K562 (cell line): ENCODE results near the gene KRTAP1-5. TPM values are rescaled to one million over a fixed set of nuclear protein-coding genes. Genes with fewer than 3 reads are reported as not detected.

Source experiments
- ATAC-seq: fragments of 200-7000 bp; cut with Tn5 transposase; 3 replicates; pipeline ENCODE4 v1.9.1; 2020; ENCODE audit warnings: moderate library complexity
- BruUV-seq: library from RNA; stranded (reverse); fragments of 400-500 nt; replicated peaks from 2 replicates; lab custom pipeline; 2021; lab: Mats Ljungman, UMichigan
- CTCF ChIA-PET: fragments of 300-600 bp; formaldehyde crosslinking; extraction: SDS; loops from one replicate; lab custom pipeline; 2021; ENCODE audit warnings: low intra/inter-chr PET ratio; lab: Yijun Ruan, JAX
- POLR2A ChIA-PET: fragments of 300-600, 350-650 bp; sonication (Branson Sonifier 250); formaldehyde crosslinking; extraction: SDS; loops from one replicate; lab custom pipeline; 2021; ENCODE audit warnings: antibody characterized with exemption, inconsistent platforms; lab: Yijun Ruan, JAX
- DNase-seq, 4 experiments: peaks; one replicate each; pipeline versions ENCODE4 v3.0.0 to v3.0.0-alpha.2; 2011 to 2018; ENCODE audit warnings: low spot score in 3 of 4, mixed read lengths in 3 of 4; ENCODE audit errors: extremely low read depth in 1 of 4
- FAIRE-seq: peaks from 2 replicates; lab custom pipeline; 2011; peaks lifted over from hg19 to GRCh38; lab: Jason Lieb, UNC
- H2AFZ ChIP-seq: 2 replicates; pipeline ENCODE4 v1.6.0; 2011; ENCODE audit warnings: low read depth, low read length, control low read depth, inconsistent platforms
- H3K27ac ChIP-seq: fragments of 200-600 bp; 3 replicates; pipeline ENCODE4 v1.8.0; 2011; ENCODE audit warnings: low read depth, mild to moderate bottlenecking, control low read depth, inconsistent platforms, low read length, moderate library complexity, mixed read lengths; ENCODE audit errors: extremely low read depth
- H3K27me3 ChIP-seq, 2 experiments: fragments of 300-600 bp in 1 of 2; 2 replicates in 1 of 2; 3 replicates in 1 of 2; pipeline versions ENCODE4 v1.6.0 to v1.8.0; 2011; ENCODE audit warnings: inconsistent platforms in 2 of 2, low read length in 2 of 2, mild to moderate bottlenecking in 1 of 2, mixed read lengths in 1 of 2, moderate library complexity in 1 of 2; ENCODE audit not compliant: control insufficient read depth in 2 of 2, insufficient read depth in 2 of 2
- H3K36me3 ChIP-seq: fragments of 300-600 bp; 3 replicates; pipeline ENCODE4 v1.8.0; 2011; ENCODE audit warnings: mild to moderate bottlenecking, low read length, inconsistent platforms; ENCODE audit not compliant: control insufficient read depth, insufficient read depth
- H3K4me1 ChIP-seq, 2 experiments: fragments of 200-600 bp in 1 of 2; replicated peaks in 1 of 2; 2 replicates in 1 of 2; 3 replicates in 1 of 2; pipeline versions ENCODE4 v1.5.1 to v1.8.0; 2011; ENCODE audit warnings: inconsistent platforms in 2 of 2, low read length in 2 of 2, mild to moderate bottlenecking in 1 of 2, mixed read lengths in 1 of 2, moderate library complexity in 1 of 2; ENCODE audit not compliant: control insufficient read depth in 2 of 2, insufficient read depth in 2 of 2
- H3K4me2 ChIP-seq: 2 replicates; pipeline ENCODE4 v1.6.1; 2011; ENCODE audit warnings: low read length, control low read depth, inconsistent platforms, mixed read lengths; ENCODE audit not compliant: insufficient read depth
- H3K4me3 ChIP-seq: fragments of 200-600 bp; sonication (generic), shearing (Covaris generic); 2 replicates; pipeline ENCODE4 v1.5.1; 2016; ENCODE audit warnings: control low read depth, inconsistent platforms
- H3K79me2 ChIP-seq: fragments of 200-600 bp; 3 replicates; pipeline ENCODE4 v1.8.0; 2011; ENCODE audit warnings: low read length, inconsistent platforms; ENCODE audit not compliant: control insufficient read depth, insufficient read depth
- H3K9ac ChIP-seq, 2 experiments: 2 replicates each; pipeline versions ENCODE4 v1.6.0 to v1.6.1; 2011; ENCODE audit warnings: low read depth in 2 of 2, low read length in 2 of 2, control low read depth in 1 of 2, inconsistent platforms in 1 of 2, mild to moderate bottlenecking in 1 of 2, mixed read lengths in 1 of 2; ENCODE audit not compliant: insufficient read depth in 1 of 2
- H3K9me1 ChIP-seq: one replicate; pipeline ENCODE4 v1.6.0; 2011; ENCODE audit warnings: inconsistent platforms, mild to moderate bottlenecking, low read length, moderate library complexity; ENCODE audit not compliant: control insufficient read depth, insufficient read depth
- H3K9me3 ChIP-seq: replicated peaks from 2 replicates; pipeline ENCODE4 v1.5.1; 2011; ENCODE audit warnings: low read depth, low read length, inconsistent platforms; ENCODE audit not compliant: control insufficient read depth, insufficient read depth
- H4K20me1 ChIP-seq: replicated peaks from 2 replicates; pipeline ENCODE4 v1.6.1; 2011; ENCODE audit warnings: low read length, inconsistent platforms, mixed read lengths; ENCODE audit not compliant: control insufficient read depth, insufficient read depth
- BDP1 ChIP-seq: IDR thresholded peaks from 3 replicates; pipeline ENCODE4 v1.6.1; 2011; ENCODE audit not compliant: insufficient read length, insufficient read depth
- CEBPG ChIP-seq, 3 experiments: fragments of 200-800 bp in 1 of 3; sonication (Bioruptor generic) in 1 of 3; sonication (generic) in 1 of 3; formaldehyde crosslinking in 1 of 3; IDR thresholded peaks in 2 of 3; conservative IDR thresholded peaks in 1 of 3; 2 replicates each; pipeline versions ENCODE4 v1.6.1 to v1.8.0; 2016 to 2022; ENCODE audit warnings: missing compliant biosample characterization in 2 of 3, missing genetic modification characterization in 2 of 3, mild to moderate bottlenecking in 1 of 3, missing genetic modification reagents in 1 of 3
- NR2C2 ChIP-seq, 2 experiments: fragments of 200-800 bp in 1 of 2; sonication (Bioruptor generic) in 1 of 2; sonication (generic) in 1 of 2; formaldehyde crosslinking in 1 of 2; IDR thresholded peaks; 2 replicates each; pipeline versions ENCODE4 v1.6.1 to v1.8.0; 2016 to 2022; ENCODE audit warnings: mild to moderate bottlenecking in 1 of 2, missing compliant biosample characterization in 1 of 2, missing genetic modification characterization in 1 of 2, missing genetic modification reagents in 1 of 2
- TRIM24 ChIP-seq, 2 experiments: fragments of 450-650 bp; IDR thresholded peaks; 2 replicates each; pipeline ENCODE4 v1.6.1; 2016
- ZNF589 ChIP-seq: fragments of 200-800 bp; sonication (Bioruptor generic); IDR thresholded peaks from 2 replicates; pipeline ENCODE4 v1.6.1; 2016; ENCODE audit warnings: low read depth, missing genetic modification characterization, missing compliant biosample characterization
- ZNF75A ChIP-seq: fragments of 450-650 bp; formaldehyde crosslinking; IDR thresholded peaks from 2 replicates; pipeline ENCODE4 v1.4.0; 2020; ENCODE audit warnings: mild to moderate bottlenecking
- WGBS: fragments of 100-300 bp; shearing (Covaris generic); methylation state at CpG from one replicate; pipeline ENCODE4 v1.1.6; 2016; ENCODE audit warnings: low coverage, mixed read lengths; ENCODE audit not compliant: insufficient coverage; ENCODE audit errors: missing lambda C conversion rate; 5-methylcytosine and 5-hydroxymethylcytosine counted together
- in situ Hi-C: fragments of 300-500 bp; cut with MboI; formaldehyde crosslinking; loops from 4 replicates; pipeline ENCODE4 v1.15.0; 2018; ENCODE audit warnings: inconsistent platforms, mixed read lengths
- intact Hi-C: fragments of 100-400 bp; cut with micrococcal nuclease; formaldehyde crosslinking; loops from 2 replicates; pipeline ENCODE4 v1.14.2; 2022
- polyA plus RNA-seq, 8 experiments: library from polyadenylated mRNA; depleted of rRNA in 4 of 8; stranded (reverse) in 5 of 8; unstranded in 3 of 8; fragments of >200 nt; fragmentation: Nextera tagmentation in 2 of 8; fragmentation: Illumina TruSeq in 1 of 8; extraction: Ambion mirVana in 2 of 8; extraction: Trizol in 1 of 8; gene quantifications; 2 replicates each; pipeline versions ENCODE4 v1.2.1 to v1.2.3, GENCODE V29; 2011 to 2014; ENCODE audit warnings: inconsistent platforms in 1 of 8, missing spikeins in 1 of 8
- total RNA-seq, 7 experiments: library from RNA; depleted of rRNA in 6 of 7; stranded (reverse); fragments of >200 nt in 6 of 7; fragmentation: Illumina TruSeq in 2 of 7; extraction: Trizol in 2 of 7; gene quantifications; 2 replicates each; pipeline versions ENCODE4 v1.2.1 to v1.2.3, GENCODE V29; 2011 to 2021; ENCODE audit warnings: low replicate concordance in 1 of 7
- TF ChIP-seq, protein P1 (sequence below): fragments of 250-450 bp; sonication (Bioruptor Pico); IDR thresholded peaks from 2 replicates; pipeline ENCODE4 v1.4.0; 2020; ENCODE audit warnings: mild to moderate bottlenecking, moderate library complexity
- TF ChIP-seq, protein P2 (sequence below): fragments of 450-650 bp; formaldehyde crosslinking; IDR thresholded peaks from 2 replicates; pipeline ENCODE4 v1.4.0; 2020; ENCODE audit warnings: mild to moderate bottlenecking

KRTAP1-5 gene
- total and polyA plus RNA-seq, 9 of the 15 experiments (the other 6 are each of a cell fraction or from before 2014, with no cell fraction given), result not detected

GRCh38 chr17:41013606-41014005 is 13.4 kb downstream of the KRTAP1-5 start:
- Histone ChIP-seq H3K4me3 (no peak overlapping the region), H3K9me1 (no peaks in the 10 kb centered on the region), H4K20me1 (no peaks in the 10 kb centered on the region), H3K27me3 (peaks cover 0 to 4% of the 10 kb centered on the region in 2 experiments; a peak in 3 of 5 replicates), H3K27ac (no peak overlapping the region), H3K36me3 (no peaks in the 10 kb centered on the region), H3K9me3 (no peaks in the 10 kb centered on the region), H3K4me2 (no peak overlapping the region), H2AFZ (no peak overlapping the region), H3K4me1 (no peaks in the 10 kb centered on the region), H3K79me2 (no peaks in the 10 kb centered on the region), H3K9ac (no peak overlapping the region)
- no peak for FAIRE-seq
- POLR2A ChIA-PET, result no interaction called here
- no peak for ATAC-seq
- intact Hi-C loops, result no loop called here
- DNase-seq, result no peak
- CTCF ChIA-PET, result interaction anchor here (0.7 kb wide), 1 partner anchor 305 kb away, joined by 3 read pairs; no protein-coding TSS in a partner anchor
- no TSS peak for BruUV-seq
- WGBS, result 0% methylated on average over 1 of the region's 1 CpG
- TF ChIP-seq CEBPG (CRISPR knock-in tag; IDR thresholded peaks at IDR 0.05) (no peak), CEBPG (tag; conservative IDR thresholded peaks at IDR 0.05 in 1 of 2, IDR thresholded peaks at IDR 0.05 in 1 of 2) (peak in 1 of 2 experiments; percentile 57; a peak in 1 of 4 replicates), NR2C2 (CRISPR knock-in tag; IDR thresholded peaks at IDR 0.05) (no peak), NR2C2 (tag; IDR thresholded peaks at IDR 0.05) (peak; percentile 79; the same call in 1 of the 2 replicates), BDP1 (no peak), ZNF75A (CRISPR knock-in tag) (no peak), ZNF589 (CRISPR knock-in tag) (peak; percentile 57; the same call in 1 of the 2 replicates), TRIM24 (IDR thresholded peaks at IDR 0.05) (0 out of 4 replicates have a peak, but pooled peaks of 1 of the 2 experiments have one; percentile 6)
- TF ChIP-seq, protein P1, sequence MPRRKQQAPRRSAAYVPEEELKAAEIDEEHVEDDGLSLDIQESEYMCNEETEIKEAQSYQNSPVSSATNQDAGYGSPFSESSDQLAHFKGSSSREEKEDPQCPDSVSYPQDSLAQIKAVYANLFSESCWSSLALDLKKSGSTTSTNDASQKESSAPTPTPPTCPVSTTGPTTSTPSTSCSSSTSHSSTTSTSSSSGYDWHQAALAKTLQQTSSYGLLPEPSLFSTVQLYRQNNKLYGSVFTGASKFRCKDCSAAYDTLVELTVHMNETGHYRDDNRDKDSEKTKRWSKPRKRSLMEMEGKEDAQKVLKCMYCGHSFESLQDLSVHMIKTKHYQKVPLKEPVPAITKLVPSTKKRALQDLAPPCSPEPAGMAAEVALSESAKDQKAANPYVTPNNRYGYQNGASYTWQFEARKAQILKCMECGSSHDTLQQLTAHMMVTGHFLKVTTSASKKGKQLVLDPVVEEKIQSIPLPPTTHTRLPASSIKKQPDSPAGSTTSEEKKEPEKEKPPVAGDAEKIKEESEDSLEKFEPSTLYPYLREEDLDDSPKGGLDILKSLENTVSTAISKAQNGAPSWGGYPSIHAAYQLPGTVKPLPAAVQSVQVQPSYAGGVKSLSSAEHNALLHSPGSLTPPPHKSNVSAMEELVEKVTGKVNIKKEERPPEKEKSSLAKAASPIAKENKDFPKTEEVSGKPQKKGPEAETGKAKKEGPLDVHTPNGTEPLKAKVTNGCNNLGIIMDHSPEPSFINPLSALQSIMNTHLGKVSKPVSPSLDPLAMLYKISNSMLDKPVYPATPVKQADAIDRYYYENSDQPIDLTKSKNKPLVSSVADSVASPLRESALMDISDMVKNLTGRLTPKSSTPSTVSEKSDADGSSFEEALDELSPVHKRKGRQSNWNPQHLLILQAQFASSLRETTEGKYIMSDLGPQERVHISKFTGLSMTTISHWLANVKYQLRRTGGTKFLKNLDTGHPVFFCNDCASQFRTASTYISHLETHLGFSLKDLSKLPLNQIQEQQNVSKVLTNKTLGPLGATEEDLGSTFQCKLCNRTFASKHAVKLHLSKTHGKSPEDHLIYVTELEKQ (CRISPR knock-in tag), result no peak
- TF ChIP-seq, protein P2, sequence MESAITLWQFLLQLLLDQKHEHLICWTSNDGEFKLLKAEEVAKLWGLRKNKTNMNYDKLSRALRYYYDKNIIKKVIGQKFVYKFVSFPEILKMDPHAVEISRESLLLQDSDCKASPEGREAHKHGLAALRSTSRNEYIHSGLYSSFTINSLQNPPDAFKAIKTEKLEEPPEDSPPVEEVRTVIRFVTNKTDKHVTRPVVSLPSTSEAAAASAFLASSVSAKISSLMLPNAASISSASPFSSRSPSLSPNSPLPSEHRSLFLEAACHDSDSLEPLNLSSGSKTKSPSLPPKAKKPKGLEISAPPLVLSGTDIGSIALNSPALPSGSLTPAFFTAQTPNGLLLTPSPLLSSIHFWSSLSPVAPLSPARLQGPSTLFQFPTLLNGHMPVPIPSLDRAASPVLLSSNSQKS (CRISPR knock-in tag), result no peak
- TF ChIP-seq, all 486 proteins: peak for 4
- in situ Hi-C loops, result no loop called here
